ENCODE data around the gene SF3B3. TPM values are rescaled to one million over a fixed set of nuclear protein-coding genes. Genes with fewer than 3 reads are reported as not detected.

The SF3B3 gene
- total RNA-seq, 5 donors from 2014 or later (not counting 1 experiment from before 2014, with no cell fraction given) = 202 to 291 (median 264) TPM

DNA sequence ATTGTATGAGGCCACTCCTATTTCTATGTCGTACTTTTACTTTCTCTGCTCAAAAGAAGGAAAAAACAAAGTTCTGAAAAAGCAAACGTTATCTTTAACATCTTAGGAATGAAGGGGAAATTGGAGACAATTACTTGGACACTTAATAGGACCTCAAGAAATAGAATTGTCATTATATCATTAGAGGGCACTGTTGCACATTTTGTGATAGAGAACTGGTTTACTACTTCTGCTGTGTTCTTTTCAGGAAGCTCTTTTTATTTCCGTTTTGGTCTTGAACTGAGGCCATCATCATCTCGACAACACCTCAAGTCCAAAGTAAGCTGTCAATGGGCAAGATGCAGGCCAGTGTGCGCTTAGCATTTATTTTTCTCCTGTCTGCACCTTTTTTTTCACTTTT lies 14.9 kb upstream of the SF3B3 start:
- peak overlapping the region; percentile 86 to 88 for H3K27ac Mint-ChIP-seq
- ChIA-PET CTCF (interaction anchor here in 1 of 2 donors (0.5 to 1.5 kb wide), 7 partner anchors 11 to 162 kb away, joined by 3 to 8 read pairs (median 3); partner anchors contain the start of genes COG4, DDX19A and SF3B3), POLR2A (interaction anchor here in 1 of 2 donors (0.6 kb wide), 1 partner anchor 16 kb away, joined by 5 read pairs; no protein-coding TSS in a partner anchor)
- no peaks in the 10 kb centered on the region for H3K9me3 Mint-ChIP-seq
- H3K4me1 Mint-ChIP-seq = peaks cover 9 to 10% (median 9%) of the 10 kb centered on the region in 3 donors
- H3K4me1 ChIP-seq (ENCODE audit: control insufficient read depth in 1 of 2, extremely low read depth in 1 of 2, insufficient read depth in 2 of 2, low read length in 2 of 2) = peaks cover 0 to 6% of the 10 kb centered on the region in 2 experiments
- ATAC-seq (replicated peaks in 1 of 4) (peak; percentile 52 to 73 (median 58)), DNase-seq (peak in 1 of 35 experiments; percentile 50)
- H3K27ac ChIP-seq (ENCODE audit: low read length) = peak overlapping the region; percentile 20
- H3K4me3 Mint-ChIP-seq = no peak overlapping the region
- no peaks in the 10 kb centered on the region for H3K9me3 ChIP-seq
- peaks cover 46% of the 10 kb centered on the region for H3K36me3 Mint-ChIP-seq
- 28% methylated on average over 3 of the region's 5 CpGs for WGBS (ENCODE audit: insufficient coverage)
- H3K27me3 ChIP-seq (replicated peaks in 1 of 2; ENCODE audit: control insufficient read depth in 2 of 2, extremely low read depth in 1 of 2, insufficient read depth in 2 of 2, low read length in 1 of 2) = no peaks in the 10 kb centered on the region
- no peak overlapping the region for H3K4me3 ChIP-seq (ENCODE audit: control insufficient read depth in 1 of 2, extremely low read depth in 1 of 2, low read length in 1 of 2)
- H3K36me3 ChIP-seq (ENCODE audit: control insufficient read depth in 2 of 2, extremely low read depth in 1 of 2, insufficient read depth in 1 of 2, low read length in 1 of 2) = peaks cover 13 to 59% of the 10 kb centered on the region in 2 donors
- no peaks in the 10 kb centered on the region for H3K27me3 Mint-ChIP-seq

DNA sequence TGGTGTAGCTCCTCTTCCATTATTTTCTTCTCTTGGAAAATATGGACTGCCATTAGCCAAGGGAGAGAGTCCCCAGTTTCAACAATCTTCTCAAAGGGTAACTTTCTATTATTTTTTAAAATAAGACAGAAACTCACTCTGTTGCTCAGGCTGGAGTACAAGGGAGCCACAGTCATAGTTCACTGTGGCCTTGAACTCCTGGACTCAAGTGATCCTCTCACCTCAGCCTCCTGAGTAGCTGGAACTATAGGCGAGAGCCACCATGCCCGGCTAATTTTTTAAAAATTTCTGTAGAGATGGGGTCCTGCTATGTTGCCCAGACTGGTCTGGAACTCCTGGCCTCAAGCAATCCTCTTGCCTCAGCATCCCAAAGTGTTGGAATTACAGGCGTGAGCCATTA lies 13.4 kb upstream of the SF3B3 start:
- H3K4me1 ChIP-seq (ENCODE audit: control insufficient read depth in 1 of 2, extremely low read depth in 1 of 2, insufficient read depth in 2 of 2, low read length in 2 of 2) = peaks cover 0 to 6% of the 10 kb centered on the region in 2 experiments
- peaks cover 17 to 64% of the 10 kb centered on the region in 2 donors for H3K36me3 ChIP-seq (ENCODE audit: control insufficient read depth in 2 of 2, extremely low read depth in 1 of 2, insufficient read depth in 1 of 2, low read length in 1 of 2)
- no peak overlapping the region for H3K4me3 ChIP-seq (ENCODE audit: control insufficient read depth in 1 of 2, extremely low read depth in 1 of 2, low read length in 1 of 2)
- H3K27me3 ChIP-seq (replicated peaks in 1 of 2; ENCODE audit: control insufficient read depth in 2 of 2, extremely low read depth in 1 of 2, insufficient read depth in 2 of 2, low read length in 1 of 2) = no peaks in the 10 kb centered on the region
- no peaks in the 10 kb centered on the region for H3K27me3 Mint-ChIP-seq
- 90% methylated on average over 2 of the region's 3 CpGs for WGBS (ENCODE audit: insufficient coverage)
- H3K27ac ChIP-seq (ENCODE audit: low read length) = no peak overlapping the region
- no peak overlapping the region for H3K27ac Mint-ChIP-seq
- ChIA-PET POLR2A (no interaction called here), CTCF (no interaction called here)
- peaks cover 9 to 10% (median 9%) of the 10 kb centered on the region in 3 donors for H3K4me1 Mint-ChIP-seq
- no peaks in the 10 kb centered on the region for H3K9me3 Mint-ChIP-seq
- no peak overlapping the region for H3K4me3 Mint-ChIP-seq
- no peaks in the 10 kb centered on the region for H3K9me3 ChIP-seq
- no peak for DNase-seq
- H3K36me3 Mint-ChIP-seq = peaks cover 44% of the 10 kb centered on the region
- ATAC-seq (replicated peaks in 1 of 4) = no peak

DNA sequence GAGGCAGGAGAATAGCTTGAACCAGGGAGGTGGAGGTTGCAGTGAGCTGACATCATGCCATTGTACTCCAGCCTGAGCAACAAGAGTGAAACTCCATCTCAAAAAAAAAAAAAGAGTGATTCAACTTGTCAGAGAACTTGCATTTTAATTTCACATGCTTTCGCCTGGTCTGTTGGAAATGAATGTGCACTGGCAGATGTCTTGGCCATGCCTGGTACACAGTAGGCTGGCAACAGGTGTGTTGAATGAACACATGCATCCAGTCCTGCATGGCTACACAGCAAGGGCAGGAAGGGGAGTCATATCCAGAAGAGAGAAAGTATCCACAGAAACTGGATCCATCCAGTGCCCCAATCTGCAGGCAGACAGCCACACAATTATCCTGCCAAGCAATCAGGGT lies 11.8 kb upstream of the SF3B3 start:
- Mint-ChIP-seq H3K4me3 (no peak overlapping the region), H3K27me3 (no peaks in the 10 kb centered on the region), H3K27ac (no peak overlapping the region), H3K36me3 (peaks cover 50% of the 10 kb centered on the region), H3K4me1 (peaks cover 9 to 10% (median 9%) of the 10 kb centered on the region in 3 donors), H3K9me3 (no peaks in the 10 kb centered on the region)
- ChIA-PET POLR2A (no interaction called here), CTCF (no interaction called here)
- Histone ChIP-seq H3K4me3 (ENCODE audit: control insufficient read depth in 1 of 2, extremely low read depth in 1 of 2, low read length in 1 of 2) (no peak overlapping the region), H3K27ac (ENCODE audit: low read length) (no peak overlapping the region), H3K9me3 (no peaks in the 10 kb centered on the region), H3K27me3 (replicated peaks in 1 of 2; ENCODE audit: control insufficient read depth in 2 of 2, extremely low read depth in 1 of 2, insufficient read depth in 2 of 2, low read length in 1 of 2) (no peaks in the 10 kb centered on the region), H3K36me3 (ENCODE audit: control insufficient read depth in 2 of 2, extremely low read depth in 1 of 2, insufficient read depth in 1 of 2, low read length in 1 of 2) (peaks cover 26 to 78% of the 10 kb centered on the region in 2 donors), H3K4me1 (ENCODE audit: control insufficient read depth in 1 of 2, extremely low read depth in 1 of 2, insufficient read depth in 2 of 2, low read length in 2 of 2) (peaks cover 0 to 6% of the 10 kb centered on the region in 2 experiments)
- ATAC-seq (replicated peaks in 1 of 4) (no peak), DNase-seq (no peak)
- 91% methylated on average over 1 of the region's 1 CpG for WGBS (ENCODE audit: insufficient coverage)

DNA sequence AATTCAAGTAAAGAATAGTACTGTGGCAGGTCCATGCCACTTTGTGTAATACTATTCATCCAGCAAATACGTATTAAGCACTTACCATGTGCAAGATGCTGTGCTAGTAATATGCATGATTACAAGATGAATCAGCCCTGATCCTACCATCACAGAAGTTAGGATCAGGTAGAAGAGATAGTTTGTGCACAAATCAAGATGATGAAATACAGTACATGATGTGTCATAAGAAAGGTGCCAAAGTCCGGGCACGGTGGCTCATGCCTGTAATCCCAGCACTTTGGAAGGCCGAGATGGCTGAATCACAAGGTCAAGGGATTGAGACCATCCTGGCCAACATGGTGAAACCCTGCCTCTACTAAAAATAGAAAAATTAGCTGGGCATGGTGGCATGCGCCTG lies 11.2 kb upstream of the SF3B3 start:
- no peak for ATAC-seq (replicated peaks in 1 of 4)
- Mint-ChIP-seq H3K4me1 (peaks cover 9 to 10% (median 9%) of the 10 kb centered on the region in 3 donors), H3K4me3 (no peak overlapping the region), H3K9me3 (no peaks in the 10 kb centered on the region), H3K27ac (no peak overlapping the region), H3K27me3 (no peaks in the 10 kb centered on the region), H3K36me3 (peaks cover 53% of the 10 kb centered on the region)
- no peaks in the 10 kb centered on the region for H3K9me3 ChIP-seq
- no peak overlapping the region for H3K27ac ChIP-seq (ENCODE audit: low read length)
- peaks cover 0 to 6% of the 10 kb centered on the region in 2 experiments for H3K4me1 ChIP-seq (ENCODE audit: control insufficient read depth in 1 of 2, extremely low read depth in 1 of 2, insufficient read depth in 2 of 2, low read length in 2 of 2)
- no peaks in the 10 kb centered on the region for H3K27me3 ChIP-seq (replicated peaks in 1 of 2; ENCODE audit: control insufficient read depth in 2 of 2, extremely low read depth in 1 of 2, insufficient read depth in 2 of 2, low read length in 1 of 2)
- WGBS (ENCODE audit: insufficient coverage) = 100% methylated on average over 2 of the region's 5 CpGs
- DNase-seq = no peak
- POLR2A ChIA-PET = no interaction called here
- CTCF ChIA-PET = no interaction called here
- H3K36me3 ChIP-seq (ENCODE audit: control insufficient read depth in 2 of 2, extremely low read depth in 1 of 2, insufficient read depth in 1 of 2, low read length in 1 of 2) = peaks cover 29 to 81% of the 10 kb centered on the region in 2 donors
- no peak overlapping the region for H3K4me3 ChIP-seq (ENCODE audit: control insufficient read depth in 1 of 2, extremely low read depth in 1 of 2, low read length in 1 of 2)

DNA sequence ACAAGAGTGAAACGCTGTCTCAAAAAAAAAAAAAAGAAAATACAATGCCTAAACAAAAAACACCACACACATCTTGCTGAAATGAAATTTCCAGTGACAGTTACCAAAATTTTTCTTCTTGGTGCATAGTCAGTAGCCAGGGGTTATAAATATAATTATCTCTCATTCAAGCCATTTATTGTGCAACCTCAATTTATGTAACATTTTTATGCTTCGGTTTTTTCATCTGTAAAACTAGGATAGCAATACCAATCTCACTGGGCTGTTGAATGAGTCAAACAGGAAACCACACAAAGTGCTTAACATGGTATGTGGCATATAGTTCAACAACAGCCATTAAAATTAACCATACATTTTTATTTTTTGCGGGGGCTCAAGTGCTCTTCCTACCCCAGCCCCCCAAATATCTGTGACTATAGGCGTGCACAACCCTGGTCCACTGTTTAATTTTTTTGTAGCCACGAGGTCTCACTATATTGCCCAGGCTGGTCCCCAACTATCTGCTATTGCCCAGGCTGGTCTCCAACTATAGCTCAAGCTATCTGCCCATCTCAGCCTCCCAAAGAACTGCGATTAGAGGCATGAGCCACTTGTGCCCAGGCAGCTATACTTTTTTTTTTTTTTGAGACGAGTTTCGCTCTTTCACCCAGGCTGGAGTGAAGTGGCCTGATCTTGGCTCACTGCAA lies 2.9 kb upstream of the SF3B3 start:
- Histone ChIP-seq H3K27me3 (replicated peaks in 1 of 2; ENCODE audit: control insufficient read depth in 2 of 2, extremely low read depth in 1 of 2, insufficient read depth in 2 of 2, low read length in 1 of 2) (no peaks in the 10 kb centered on the region), H3K9me3 (no peaks in the 10 kb centered on the region), H3K27ac (ENCODE audit: low read length) (peak overlapping the region; percentile 53), H3K4me1 (ENCODE audit: control insufficient read depth in 1 of 2, extremely low read depth in 1 of 2, insufficient read depth in 2 of 2, low read length in 2 of 2) (peaks cover 15 to 39% of the 10 kb centered on the region in 2 experiments), H3K36me3 (ENCODE audit: control insufficient read depth in 2 of 2, extremely low read depth in 1 of 2, insufficient read depth in 1 of 2, low read length in 1 of 2) (peaks cover 12 to 27% of the 10 kb centered on the region in 2 donors), H3K4me3 (ENCODE audit: control insufficient read depth in 1 of 2, extremely low read depth in 1 of 2, low read length in 1 of 2) (no peak overlapping the region)
- ATAC-seq (replicated peaks in 1 of 4) (peak in 2 of 4 experiments; percentile 34 to 35), DNase-seq (peak in 2 of 35 experiments; percentile 10 to 62)
- Mint-ChIP-seq H3K27me3 (no peaks in the 10 kb centered on the region), H3K4me1 (peaks cover 36 to 44% (median 37%) of the 10 kb centered on the region in 3 donors), H3K4me3 (peak overlapping the region; percentile 29 to 59 (median 54)), H3K9me3 (no peaks in the 10 kb centered on the region), H3K27ac (peak overlapping the region; percentile 84 to 85), H3K36me3 (peaks cover 18% of the 10 kb centered on the region)
- ChIA-PET CTCF (interaction anchor here (0.7 to 2.1 kb wide), 3 partner anchors 12 to 117 kb away, joined by 3 to 5 read pairs (median 3); no protein-coding TSS in a partner anchor), POLR2A (interaction anchor here (0.6 kb wide), 2 partner anchors 11 to 127 kb away, joined by 3 read pairs; no protein-coding TSS in a partner anchor)
- 16% methylated on average over 7 of the region's 8 CpGs for WGBS (ENCODE audit: insufficient coverage)

DNA sequence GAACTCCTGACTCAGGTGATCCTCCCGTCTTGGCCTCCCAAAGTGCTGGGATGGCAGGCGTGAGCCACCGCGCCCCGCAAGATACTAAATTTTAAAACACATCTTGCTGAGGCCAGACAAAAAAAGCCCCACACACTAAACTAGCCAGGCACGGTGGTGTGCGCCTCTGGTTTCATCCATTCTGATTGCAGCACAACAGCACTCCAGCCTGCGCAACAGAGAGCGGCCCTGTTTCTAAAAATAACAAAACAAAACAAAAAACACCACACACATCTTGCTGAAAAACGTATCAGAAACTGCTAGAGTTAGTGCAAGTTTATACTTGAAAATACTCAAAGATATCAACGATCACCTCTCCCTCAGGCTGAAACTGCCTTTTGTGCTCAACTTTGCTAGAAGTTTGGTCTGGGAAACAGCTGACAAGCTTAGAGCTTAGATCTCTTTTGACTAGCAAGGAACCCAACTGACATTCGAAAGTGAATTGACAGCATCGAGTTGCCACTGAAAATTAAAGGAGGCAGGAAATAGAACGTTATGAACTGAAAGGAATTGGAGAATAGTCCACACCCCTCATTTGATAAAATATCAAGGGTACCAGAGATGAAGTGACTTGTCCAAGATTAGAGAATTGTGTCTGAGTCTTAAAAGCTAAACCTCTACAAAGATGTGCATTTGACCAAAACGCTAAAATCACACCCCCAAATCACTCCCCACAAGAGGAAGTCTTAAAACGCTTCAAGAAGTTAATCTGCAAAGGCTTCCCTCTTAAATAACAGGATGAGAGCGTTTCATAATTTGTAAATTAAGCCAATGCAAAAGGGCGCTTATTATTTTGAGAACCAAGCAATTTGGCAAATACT lies 1.2 kb upstream of the SF3B3 start:
- peak overlapping the region; percentile 97 for H3K27ac ChIP-seq (ENCODE audit: low read length)
- H3K9me3 Mint-ChIP-seq = no peaks in the 10 kb centered on the region
- DNase-seq (peak in 2 of 35 experiments; percentile 2 to 40), ATAC-seq (replicated peaks in 1 of 4) (no peak)
- peak overlapping the region; percentile 97 to 98 (median 97) for H3K4me3 Mint-ChIP-seq
- peaks cover 51 to 59% (median 51%) of the 10 kb centered on the region in 3 donors for H3K4me1 Mint-ChIP-seq
- H3K4me1 ChIP-seq (ENCODE audit: control insufficient read depth in 1 of 2, extremely low read depth in 1 of 2, insufficient read depth in 2 of 2, low read length in 2 of 2) = peaks cover 21 to 53% of the 10 kb centered on the region in 2 experiments
- peak overlapping the region; percentile 84 to 95 for H3K4me3 ChIP-seq (ENCODE audit: control insufficient read depth in 1 of 2, extremely low read depth in 1 of 2, low read length in 1 of 2)
- peaks cover 0 to 22% of the 10 kb centered on the region in 2 donors for H3K36me3 ChIP-seq (ENCODE audit: control insufficient read depth in 2 of 2, extremely low read depth in 1 of 2, insufficient read depth in 1 of 2, low read length in 1 of 2)
- peak overlapping the region; percentile 99 for H3K27ac Mint-ChIP-seq
- POLR2A ChIA-PET = interaction anchor here (0.5 to 1.0 kb wide), 7 partner anchors 10 to 1199 kb away, joined by 3 to 6 read pairs (median 4); partner anchors contain the start of gene FCSK (in 1 of the 2)
- no peaks in the 10 kb centered on the region for H3K27me3 ChIP-seq (replicated peaks in 1 of 2; ENCODE audit: control insufficient read depth in 2 of 2, extremely low read depth in 1 of 2, insufficient read depth in 2 of 2, low read length in 1 of 2)
- CTCF ChIA-PET = interaction anchor here (0.7 to 1.8 kb wide), 4 partner anchors 14 to 176 kb away, joined by 3 to 8 read pairs (median 4); no protein-coding TSS in a partner anchor
- peaks cover 22% of the 10 kb centered on the region for H3K36me3 Mint-ChIP-seq
- WGBS (ENCODE audit: insufficient coverage) = 31% methylated on average over 6 of the region's 18 CpGs
- no peaks in the 10 kb centered on the region for H3K9me3 ChIP-seq
- H3K27me3 Mint-ChIP-seq = no peaks in the 10 kb centered on the region

Data from T-cell (primary cell).